ENCODE measurements around the gene PODXL2.
"Not testable (repeated sequence)": the region's sequence is repeated elsewhere in the genome, so short reads cannot be mapped to it uniquely, and the experiment has no call there.

Gene PODXL2

DNA sequence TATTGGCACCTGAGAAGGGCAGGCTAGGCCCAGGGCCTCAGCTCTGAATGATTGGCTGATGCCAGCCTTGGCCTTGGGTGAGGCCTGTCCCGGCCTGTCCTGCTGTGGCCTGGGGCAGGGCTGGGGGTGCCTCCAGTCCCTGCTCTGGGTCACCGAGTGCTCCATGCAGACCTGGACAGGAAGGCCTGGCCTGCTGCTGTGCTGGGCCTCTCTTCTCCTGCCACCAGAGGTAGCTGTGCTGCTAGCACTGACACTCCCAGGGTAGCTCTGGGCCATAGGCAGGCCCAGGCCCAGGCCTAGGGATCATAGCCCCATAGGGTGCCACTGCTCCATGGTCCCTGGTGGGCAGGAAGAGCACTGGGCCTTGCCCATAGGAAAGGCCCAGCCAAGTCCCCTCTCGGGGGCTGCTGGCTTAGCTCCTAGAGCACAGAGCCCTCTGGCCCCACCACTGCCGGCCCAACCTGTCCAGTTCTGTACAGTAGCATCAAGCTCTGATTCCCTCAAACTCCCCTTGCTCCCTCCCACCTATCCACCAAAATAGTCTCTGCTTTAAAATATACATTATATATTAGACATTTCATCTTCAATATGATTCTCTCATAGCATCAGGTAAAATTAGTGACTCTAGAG, 62.0 kb downstream of the PODXL2 start:
- DNase-seq: no peak

GRCh38 chr3:127691489-127691888, 62.5 kb downstream of the PODXL2 start:
- no peak for DNase-seq

DNA sequence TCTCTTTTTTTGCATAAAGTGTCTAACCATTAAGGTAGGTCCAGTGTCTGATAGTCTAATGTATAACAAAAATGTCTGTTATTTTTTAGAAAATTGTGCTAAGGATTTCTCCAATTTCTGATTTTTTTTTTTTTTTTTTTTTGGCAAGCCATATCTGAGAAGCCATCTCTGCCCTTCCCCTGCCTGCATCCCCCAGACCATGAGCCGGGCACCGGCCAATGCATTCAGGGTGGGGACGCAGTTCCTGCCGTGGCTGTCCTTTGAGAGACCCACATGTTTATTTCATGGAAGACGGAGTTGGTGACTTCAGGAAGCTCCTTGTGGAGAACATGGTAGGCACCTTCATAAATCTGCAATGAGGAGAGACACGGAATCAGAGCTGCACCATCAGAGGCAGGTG, 63.0 kb downstream of the PODXL2 start:
- no peak for DNase-seq

GRCh38 chr3:127692501-127693335, 63.7 kb downstream of the PODXL2 start:
- no peak for DNase-seq

DNA sequence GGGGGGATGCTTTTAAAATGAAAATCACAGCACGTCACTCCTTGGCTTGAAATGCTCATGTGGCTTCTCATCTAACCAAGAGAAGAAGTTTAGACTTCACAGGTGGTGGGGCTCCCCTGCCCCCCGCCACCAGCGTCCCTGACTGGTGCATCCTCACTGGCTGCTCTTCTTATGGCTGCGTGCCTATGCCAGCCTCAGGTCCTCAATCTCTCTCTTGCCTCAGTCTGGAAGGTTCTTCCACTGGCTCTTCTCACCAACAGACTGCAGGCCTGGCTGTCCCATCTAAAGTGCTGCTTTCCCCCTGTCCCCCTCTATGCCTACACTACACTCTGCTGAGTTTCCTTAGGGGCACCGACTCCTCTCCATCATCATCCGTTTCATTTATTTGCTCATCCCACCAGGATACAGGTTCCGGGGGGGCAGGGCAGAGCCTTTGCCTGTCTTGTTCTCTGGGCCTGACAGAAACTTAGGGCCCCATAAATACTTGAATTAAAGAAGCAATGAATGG, 64.4 kb downstream of the PODXL2 start:
- DNase-seq: no peak

- no peak for DNase-seq
Observed at GRCh38 chr3:127694467-127695215, 65.7 kb downstream of the PODXL2 start.

DNA sequence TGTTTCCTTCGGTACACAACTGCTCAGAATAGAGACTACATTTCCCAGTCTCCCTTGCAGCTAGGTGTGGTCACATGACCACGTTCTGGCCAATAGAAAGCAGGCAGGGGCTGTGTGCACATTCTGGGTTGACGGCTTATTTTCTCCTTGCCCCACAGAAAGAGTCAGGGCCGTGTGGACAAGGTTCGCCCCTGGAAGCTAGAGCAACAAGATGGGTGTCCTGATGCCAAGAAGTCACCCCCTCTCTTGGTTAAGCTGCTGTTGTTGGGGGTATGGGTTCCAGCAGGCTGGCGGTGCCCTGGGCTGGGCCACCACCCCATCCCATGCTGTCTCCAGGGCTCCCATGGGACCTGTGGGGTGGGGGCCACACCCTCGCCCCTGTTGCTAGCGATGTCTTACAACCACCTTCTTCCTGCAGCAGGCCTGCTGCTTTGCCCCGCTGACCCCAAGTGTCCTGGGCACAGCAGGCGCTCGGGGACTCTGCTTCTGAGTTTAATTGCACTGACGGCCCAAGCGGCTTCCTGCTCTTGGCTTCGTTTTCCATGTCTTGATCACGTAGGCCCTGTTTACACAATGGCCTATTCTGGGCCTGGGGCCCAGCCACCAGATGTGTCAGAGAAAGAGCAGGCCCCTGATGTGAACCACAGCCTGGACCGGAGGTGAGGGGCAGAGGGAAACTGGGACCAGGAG, 68.7 kb downstream of the PODXL2 start:
- peak; percentile 91 for DNase-seq

DNA sequence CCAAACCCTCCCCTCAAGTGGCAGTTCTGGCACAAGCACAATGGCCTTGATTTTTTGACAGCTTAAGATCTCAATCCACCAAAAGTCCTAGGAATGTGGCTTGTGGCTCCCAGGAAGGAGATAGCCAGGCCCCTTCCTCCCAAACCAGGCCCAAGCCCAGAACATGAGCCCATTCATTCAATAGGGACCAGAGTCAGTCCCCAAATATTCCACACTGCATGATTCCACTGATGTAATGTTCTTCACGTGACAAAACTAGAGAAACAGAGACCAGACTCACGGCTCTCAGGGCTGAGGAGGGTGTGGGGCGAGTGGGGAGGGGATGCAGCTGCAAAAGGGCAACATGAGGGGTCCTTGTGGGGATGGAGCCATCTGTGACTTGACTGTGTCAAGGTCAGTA, 69.3 kb downstream of the PODXL2 start:
- no peak for DNase-seq

DNA sequence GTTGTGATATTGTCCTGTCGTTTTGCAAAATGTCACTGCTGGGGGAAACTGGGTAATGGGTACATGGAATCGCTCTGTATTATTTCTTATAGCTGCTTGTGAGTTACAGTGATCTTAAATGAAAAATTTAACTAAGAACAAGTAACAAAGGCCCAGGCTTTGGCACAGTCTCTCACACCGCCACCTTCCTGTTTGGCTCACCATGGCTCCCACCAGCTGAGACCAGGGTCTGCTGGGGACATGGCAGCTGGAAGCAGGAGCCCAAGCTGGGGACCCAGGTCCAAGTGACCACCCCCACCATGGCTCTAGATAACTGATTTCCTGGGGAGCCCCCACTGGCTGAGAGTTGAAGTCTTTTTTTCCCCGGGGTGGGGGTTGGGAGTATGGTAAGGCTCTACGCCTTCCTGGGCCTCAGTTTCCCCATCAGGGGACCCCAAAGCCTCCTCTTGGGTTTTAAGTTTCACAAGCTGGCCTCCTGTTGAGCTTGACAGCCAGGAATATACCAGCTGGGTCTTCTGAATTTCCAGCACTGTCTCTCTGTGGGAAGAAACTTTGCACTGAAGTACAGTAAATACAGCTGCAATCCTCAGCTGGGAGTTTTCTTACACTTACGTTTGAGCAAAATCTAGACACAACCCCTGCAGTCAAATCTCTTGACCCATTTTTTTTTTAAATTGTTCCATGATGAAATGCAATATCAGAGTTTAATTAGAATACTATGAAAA, 69.9 kb downstream of the PODXL2 start:
- no peak for DNase-seq

GRCh38 chr3:127699416-127700300, 70.7 kb downstream of the PODXL2 start:
- DNase-seq: no peak

DNA sequence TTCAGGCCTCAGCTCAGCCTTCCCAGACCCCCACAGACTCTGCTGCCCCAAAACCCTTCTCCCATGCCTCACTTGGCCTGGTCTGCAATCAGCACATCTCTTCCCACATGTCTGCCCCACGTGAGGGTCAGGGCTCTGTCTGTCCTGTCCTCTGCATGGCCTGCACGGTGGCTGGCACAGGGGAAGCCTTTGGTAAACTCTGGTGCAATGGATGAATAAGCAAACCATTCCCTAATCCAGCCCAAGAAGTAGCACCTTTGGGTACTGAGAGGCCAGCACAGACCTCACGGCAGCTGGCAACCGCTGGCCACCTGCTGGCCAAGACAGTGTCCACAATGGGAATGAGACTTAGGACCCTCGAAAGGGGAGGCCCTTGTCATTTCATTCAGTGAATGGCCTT, 71.4 kb downstream of the PODXL2 start:
- no peak for DNase-seq

GRCh38 chr3:127701280-127701911, 72.4 kb downstream of the PODXL2 start:
- DNase-seq: no peak

- DNase-seq: no peak
Observed at GRCh38 chr3:127702151-127702578, 73.2 kb downstream of the PODXL2 start.

DNA sequence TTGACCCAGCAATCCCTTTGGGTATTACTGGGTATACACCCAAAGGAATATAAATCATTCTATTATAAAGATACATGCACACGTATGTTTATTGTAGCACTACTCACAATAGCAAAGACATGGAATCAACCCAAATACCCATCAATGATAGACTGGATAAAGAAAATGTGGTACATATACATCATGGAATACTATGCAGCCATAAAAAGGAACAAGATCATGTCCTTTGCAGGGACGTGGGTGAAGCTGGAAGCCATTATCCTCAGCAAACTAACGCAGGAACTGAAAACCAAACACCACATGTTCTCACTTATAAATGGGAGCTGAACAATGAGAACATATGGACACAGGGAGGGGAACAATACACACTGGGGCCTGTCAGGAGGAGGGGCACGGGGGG, 75.9 kb downstream of the PODXL2 start:
- not testable (repeated sequence) for DNase-seq

GRCh38 chr3:127706312-127706711, 77.3 kb downstream of the PODXL2 start:
- DNase-seq: no peak

DNA sequence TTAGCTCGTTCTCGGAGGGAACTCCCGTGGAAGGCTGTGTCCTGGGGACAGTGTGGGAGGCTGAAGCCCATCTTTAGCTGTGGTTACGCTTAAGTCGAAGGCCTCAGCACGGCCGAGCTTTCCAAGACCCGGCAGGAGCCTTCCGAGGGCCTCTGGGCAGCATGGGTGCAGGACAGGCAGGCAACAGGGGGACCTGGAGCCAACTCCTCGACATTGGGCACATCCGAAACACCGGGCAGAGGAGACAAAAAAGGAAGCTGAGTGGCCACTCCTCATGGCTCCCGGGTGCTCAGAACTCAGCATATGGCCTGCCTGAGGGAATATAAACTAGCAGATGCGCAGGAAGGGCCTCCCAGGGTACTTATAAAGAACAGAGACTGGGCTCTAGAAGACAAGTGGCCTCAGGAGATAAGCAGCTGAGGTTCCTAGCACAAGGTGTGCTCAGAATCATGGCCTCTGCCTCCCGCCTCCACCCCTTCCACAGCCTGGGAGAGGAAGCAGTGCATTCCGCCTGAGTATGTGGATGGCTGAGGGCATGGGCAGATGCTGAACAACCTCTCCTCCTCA, 77.9 kb downstream of the PODXL2 start:
- no peak for DNase-seq

DNA sequence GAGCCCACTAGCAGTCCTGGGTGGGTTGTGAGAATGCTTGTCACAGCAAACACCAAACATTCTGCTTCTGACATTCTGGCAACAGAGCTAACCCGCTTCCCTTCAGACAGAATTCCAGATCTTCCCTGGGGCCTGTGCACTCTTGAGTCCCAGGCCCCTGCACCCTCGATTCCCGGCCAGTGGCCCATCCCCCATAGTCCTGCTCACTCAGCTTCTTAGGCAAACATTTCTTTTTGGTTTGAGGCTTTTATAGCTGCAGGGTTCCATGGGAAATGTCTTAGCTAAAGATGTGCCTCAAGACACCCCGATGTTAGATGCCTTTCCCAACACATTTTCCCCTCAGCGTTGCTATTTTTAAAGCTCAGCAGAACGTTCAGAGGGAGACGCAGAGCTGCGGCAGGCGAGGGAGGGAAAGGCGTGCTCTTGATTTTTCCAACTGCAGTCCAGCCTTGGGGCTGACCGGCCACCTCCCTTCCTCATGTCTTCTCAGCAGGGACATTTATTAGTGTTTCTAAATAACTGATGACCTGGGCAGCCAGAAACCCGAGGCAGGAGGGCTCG, 78.9 kb downstream of the PODXL2 start:
- no peak for DNase-seq

- no peak for DNase-seq
Observed at GRCh38 chr3:127708837-127709236, 79.9 kb downstream of the PODXL2 start.

- DNase-seq: peak; percentile 6
Observed at GRCh38 chr3:127709320-127710060, 80.5 kb downstream of the PODXL2 start.

All from right hindlimb (tissue), 1 donor.